GM21717 (cell line): ENCODE measurements around the gene GLYATL3.

Experiments used
- ATAC-seq: cut with Tn5 transposase; IDR thresholded peaks from one replicate; pipeline ENCODE4 v1.9.1; 2021; ENCODE audit warnings: mild to moderate bottlenecking, moderate library complexity; ENCODE audit not compliant: unreplicated experiment

Gene GLYATL3

GRCh38 chr6:49543087-49543858 lies 43.5 kb downstream of the GLYATL3 start:
- ATAC-seq = no peak

GRCh38 chr6:49546331-49546730 lies 46.6 kb downstream of the GLYATL3 start:
- no peak for ATAC-seq

- no peak for ATAC-seq
Measured at GRCh38 chr6:49548613-49549304, 49.0 kb downstream of the GLYATL3 start.

GRCh38 chr6:49549691-49550491 lies 50.2 kb downstream of the GLYATL3 start:
- no peak for ATAC-seq

GRCh38 chr6:49550492-49551077 lies 50.9 kb downstream of the GLYATL3 start, which contains the start of gene C6orf141:
C6orf141 (plus strand) TSS chr6:49550668; CDS start chr6:49550793, 125 bp downstream.
- peak; percentile 80 for ATAC-seq

- ATAC-seq = peak; percentile 44
Measured at GRCh38 chr6:49551078-49551865, 51.5 kb downstream of the GLYATL3 start.

DNA sequence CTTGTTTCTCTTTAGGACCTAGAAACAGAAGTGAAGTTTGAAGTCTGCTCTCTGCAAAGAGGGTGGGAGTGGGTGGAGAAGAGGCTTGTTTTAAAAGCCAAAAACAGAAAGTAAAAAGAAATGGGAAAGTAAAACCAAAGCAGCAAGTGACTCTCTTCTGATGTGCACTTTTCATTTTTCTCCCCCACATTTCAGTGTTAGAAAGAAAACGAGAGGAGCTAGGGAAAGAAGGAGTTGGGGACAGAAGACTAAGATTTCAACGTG lies 52.1 kb downstream of the GLYATL3 start:
- peak; percentile 68 for ATAC-seq

DNA sequence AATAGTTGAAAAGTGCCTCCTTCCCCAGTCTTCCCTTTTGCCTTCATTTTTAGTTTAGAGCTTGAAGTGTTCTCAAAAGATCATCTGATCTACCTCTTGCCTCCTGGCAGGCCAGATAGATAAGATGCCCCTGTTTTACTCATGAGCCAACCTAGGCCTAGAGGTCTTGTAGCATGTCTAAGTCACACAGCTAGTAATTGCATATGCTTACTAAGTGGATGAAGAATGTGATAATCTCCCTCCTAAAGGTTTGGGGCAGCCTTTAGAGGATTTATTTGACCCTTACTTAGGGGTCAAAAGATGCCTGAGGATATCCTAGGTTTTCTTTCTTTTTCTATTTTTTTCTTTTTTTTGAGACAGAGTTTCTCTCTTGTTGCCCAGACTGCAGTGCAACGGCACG lies 52.9 kb downstream of the GLYATL3 start:
- ATAC-seq = no peak

DNA sequence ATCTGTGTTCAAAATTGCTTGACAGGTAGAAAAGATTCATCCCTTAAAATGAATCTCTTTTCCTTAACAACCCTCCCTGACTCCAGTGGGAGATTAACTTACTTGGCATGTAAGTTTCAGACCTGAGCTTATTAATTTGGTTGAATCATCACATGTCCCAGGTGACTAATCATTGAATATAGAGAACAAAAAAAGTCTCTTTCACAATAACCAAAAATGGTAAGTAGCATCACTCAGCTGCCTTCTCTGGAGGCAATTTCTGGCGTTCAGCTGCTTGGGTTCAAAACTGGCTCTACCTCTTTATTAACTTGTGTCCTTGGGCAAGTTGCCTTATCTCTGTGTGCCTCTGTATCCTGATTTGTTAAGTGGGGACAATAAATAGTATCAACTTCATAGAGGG lies 53.7 kb downstream of the GLYATL3 start:
- no peak for ATAC-seq

GRCh38 chr6:49555951-49556350 lies 56.2 kb downstream of the GLYATL3 start:
- ATAC-seq = no peak

DNA sequence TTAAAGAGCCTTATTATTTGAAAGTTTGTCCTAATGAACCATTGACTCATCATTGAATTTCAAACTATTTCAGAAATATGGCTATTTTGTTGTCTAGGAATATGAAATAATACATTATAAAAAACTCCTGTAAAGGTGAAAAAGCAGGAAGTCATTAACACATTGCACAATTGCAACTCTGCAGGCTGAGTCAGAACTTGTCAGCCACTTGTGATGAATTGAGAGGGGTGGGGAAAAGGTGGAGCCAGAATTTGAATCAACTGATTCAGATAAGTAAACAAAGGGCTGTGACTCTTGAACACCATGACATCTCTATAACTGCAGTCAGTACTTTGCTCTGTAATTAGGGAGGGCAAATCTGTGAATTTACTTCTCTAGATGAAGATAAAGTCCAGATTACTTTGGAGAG lies 56.7 kb downstream of the GLYATL3 start:
- no peak for ATAC-seq

DNA sequence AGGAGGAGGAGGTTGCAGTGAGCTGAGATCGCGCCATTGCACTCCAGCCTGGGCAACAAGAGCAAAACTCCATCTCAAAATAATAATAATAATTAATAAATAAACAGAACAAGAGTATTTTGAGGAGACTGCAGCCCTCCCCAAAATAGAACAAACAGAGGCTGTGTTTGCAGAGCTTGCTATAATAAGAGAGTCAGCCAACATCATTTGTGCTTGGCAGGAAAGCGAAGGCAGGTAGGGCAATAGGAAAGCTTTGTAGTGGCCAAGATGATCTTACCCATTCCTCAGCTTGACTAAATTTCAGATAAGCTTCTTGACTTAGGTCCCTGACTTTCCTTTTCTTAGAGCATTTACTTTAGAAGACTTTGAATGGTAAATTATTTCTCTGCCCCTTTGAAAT lies 57.5 kb downstream of the GLYATL3 start:
- no peak for ATAC-seq

DNA sequence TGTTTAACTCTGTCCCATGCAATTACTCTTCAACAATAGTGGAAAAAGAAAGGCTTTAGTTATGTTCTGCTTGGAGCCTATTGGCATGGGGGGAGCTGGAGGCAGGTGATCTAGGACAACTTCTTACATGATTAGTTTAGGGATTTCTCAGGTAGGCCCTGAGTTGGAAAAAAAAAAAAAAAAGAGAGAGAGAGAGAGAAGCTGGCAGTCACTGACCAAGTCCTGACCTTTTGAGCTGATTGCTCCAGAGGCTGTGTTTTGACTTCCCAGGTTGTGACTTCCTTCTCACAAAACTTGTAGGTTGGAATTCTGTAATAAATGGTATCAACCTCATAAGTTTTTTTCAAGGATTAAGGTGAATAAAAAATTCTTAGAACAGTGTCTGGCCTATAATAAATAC lies 58.5 kb downstream of the GLYATL3 start:
- ATAC-seq = no peak

DNA sequence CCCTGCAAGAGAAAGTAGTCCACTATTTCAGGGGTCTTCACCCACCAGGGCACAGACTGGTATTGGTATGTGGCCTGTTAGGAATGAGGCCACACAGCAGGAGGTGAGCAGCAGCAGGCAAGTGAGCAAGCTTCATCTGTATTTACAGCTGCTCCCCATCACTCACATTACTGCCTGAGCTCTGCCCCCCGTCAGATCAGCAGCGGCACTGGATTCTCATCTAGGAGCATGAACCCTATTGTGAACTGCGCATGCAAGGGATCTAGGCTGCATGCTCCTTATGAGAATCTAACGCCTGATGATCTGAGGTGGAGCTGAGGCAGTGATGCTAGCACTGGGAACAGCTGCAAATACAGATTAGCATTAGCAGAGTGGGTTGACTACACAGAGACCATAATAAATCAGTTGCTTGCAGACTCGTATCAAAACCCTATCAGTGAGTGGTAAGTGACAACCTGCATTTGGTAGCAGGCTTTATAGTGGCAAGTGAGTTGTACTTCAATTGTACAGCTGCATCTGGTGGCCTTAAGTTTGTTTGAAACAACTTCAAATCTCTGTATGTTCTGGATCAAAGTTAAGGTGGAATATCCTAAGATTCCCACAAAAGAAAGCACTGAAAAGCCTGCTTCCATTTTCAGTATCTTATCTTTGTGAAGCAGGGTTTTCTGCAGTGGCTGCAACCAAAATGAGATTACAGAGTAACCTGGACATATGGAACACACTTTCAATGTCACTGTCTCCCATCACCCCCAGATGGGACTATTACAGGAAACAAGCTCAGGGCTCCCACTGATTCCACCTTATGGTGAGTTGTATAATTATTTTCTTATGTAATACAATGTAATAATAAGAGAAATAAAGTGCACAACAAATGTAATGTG lies 63.5 kb downstream of the GLYATL3 start:
- no peak for ATAC-seq

- ATAC-seq = no peak
Measured at GRCh38 chr6:49564552-49564951, 64.8 kb downstream of the GLYATL3 start.

DNA sequence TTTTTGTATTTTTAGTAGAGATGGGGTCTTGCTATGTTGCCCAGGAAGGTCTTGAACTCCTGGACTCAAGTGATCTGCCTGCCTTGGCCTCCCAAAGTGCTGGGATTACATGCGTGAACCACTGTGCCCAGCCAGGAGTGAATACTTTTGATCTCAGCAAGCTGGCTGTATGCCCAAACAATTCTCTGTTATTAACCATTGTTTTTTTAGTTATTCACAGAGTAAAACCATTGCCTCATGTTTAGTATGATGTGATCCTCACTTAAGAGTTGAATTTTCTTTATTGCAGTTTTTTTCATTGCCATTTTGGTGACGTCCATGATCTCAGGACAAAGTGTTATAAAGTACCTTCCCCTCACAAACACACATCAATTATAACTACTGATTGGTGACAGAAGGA lies 65.5 kb downstream of the GLYATL3 start:
- ATAC-seq = no peak

- ATAC-seq = no peak
Measured at GRCh38 chr6:49565855-49566254, 66.1 kb downstream of the GLYATL3 start.

- no peak for ATAC-seq
Measured at GRCh38 chr6:49570474-49571079, 70.9 kb downstream of the GLYATL3 start.

DNA sequence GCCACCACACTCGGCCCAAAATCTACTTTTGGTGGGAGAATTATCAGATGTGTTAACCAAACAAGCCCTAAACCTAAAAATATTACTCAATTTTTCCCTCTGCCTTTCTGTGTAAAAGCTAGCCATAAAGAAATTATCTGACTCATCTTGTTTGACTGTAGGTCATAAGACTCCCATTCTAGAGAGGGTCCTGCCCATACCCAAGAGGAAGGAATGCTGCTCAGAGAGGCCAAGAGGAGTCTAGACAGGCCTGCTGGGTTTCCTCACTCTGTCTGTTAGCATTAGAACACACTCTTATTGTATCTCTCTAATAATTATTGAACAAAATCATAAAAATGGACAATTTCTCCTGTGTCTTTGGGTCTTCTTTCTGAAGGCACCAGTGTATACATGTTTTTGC lies 76.9 kb downstream of the GLYATL3 start:
- ATAC-seq = no peak
